PC-9 (cell line): ENCODE results near the gene PRDM10. TPM values are rescaled to one million over a fixed set of nuclear protein-coding genes. Genes with fewer than 3 reads are reported as not detected.

Experiments
- BruUV-seq: library from RNA; stranded (reverse); fragments of 400-500 nt; replicated peaks from 2 replicates; lab custom pipeline; 2021; lab: Mats Ljungman, UMichigan
- CTCF ChIA-PET: fragments of 300-600 bp; sonication (Branson Sonifier 250); formaldehyde crosslinking; loops from one replicate; lab custom pipeline; 2022; ENCODE audit warnings: antibody characterized with exemption; lab: Charles Lee
- POLR2A ChIA-PET: fragments of 300-600 bp; sonication (Branson Sonifier 250); formaldehyde crosslinking; loops from one replicate; lab custom pipeline; 2022; ENCODE audit warnings: antibody characterized with exemption; ENCODE audit not compliant: unreplicated experiment; lab: Charles Lee
- DNase-seq, 2 experiments: peaks; one replicate each; pipeline versions ENCODE4 v3.0.0 to v3.0.0-alpha.2; 2015 to 2022; ENCODE audit warnings: mixed read lengths in 1 of 2
- H2AFZ ChIP-seq: fragments of 200-600 bp; sonication (generic); 2 replicates; pipeline ENCODE4 v1.8.1; 2017; ENCODE audit warnings: antibody characterized with exemption
- H3F3A ChIP-seq: fragments of 200-600 bp; sonication (generic); 2 replicates; pipeline ENCODE4 v1.8.1; 2017; ENCODE audit warnings: antibody characterized with exemption, mild to moderate bottlenecking, low read depth; ENCODE audit not compliant: insufficient read depth
- H3K27ac ChIP-seq: fragments of 200-600 bp; sonication (generic); 2 replicates; pipeline ENCODE4 v1.6.1; 2016; ENCODE audit warnings: mixed run types
- H3K27me3 ChIP-seq: fragments of 200-600 bp; sonication (generic); 2 replicates; pipeline ENCODE4 v1.6.1; 2016; ENCODE audit warnings: low read depth, mixed run types; ENCODE audit not compliant: insufficient read depth
- H3K36me3 ChIP-seq: fragments of 200-600 bp; sonication (generic); 2 replicates; pipeline ENCODE4 v1.6.1; 2016; ENCODE audit warnings: low read depth, mixed run types
- H3K4me1 ChIP-seq: fragments of 200-600 bp; sonication (generic); replicated peaks from 2 replicates; pipeline ENCODE4 v1.6.1; 2016; ENCODE audit warnings: mixed run types; ENCODE audit not compliant: insufficient read depth
- H3K4me2 ChIP-seq: fragments of 200-600 bp; sonication (generic); 2 replicates; pipeline ENCODE4 v1.6.1; 2017; ENCODE audit warnings: mixed run types
- H3K4me3 ChIP-seq: fragments of 200-600 bp; sonication (generic); 2 replicates; pipeline ENCODE4 v1.6.1; 2016; ENCODE audit warnings: mixed run types
- H3K79me2 ChIP-seq: fragments of 200-600 bp; sonication (generic); 2 replicates; pipeline ENCODE4 v1.6.1; 2017; ENCODE audit warnings: low read depth, mixed run types
- H3K9me2 ChIP-seq: fragments of 200-600 bp; sonication (generic); 2 replicates; pipeline ENCODE4 v1.8.1; 2017; ENCODE audit warnings: mild to moderate bottlenecking; ENCODE audit not compliant: insufficient read depth
- H3K9me3 ChIP-seq: fragments of 200-600 bp; sonication (generic); 2 replicates; pipeline ENCODE4 v1.8.1; 2016; ENCODE audit warnings: low read depth; ENCODE audit not compliant: insufficient read depth
- H4K20me1 ChIP-seq: fragments of 200-600 bp; sonication (generic); 2 replicates; pipeline ENCODE4 v1.8.1; 2017; ENCODE audit not compliant: insufficient read depth
- CTCF ChIP-seq: fragments of 200-600 bp; sonication (generic); conservative IDR thresholded peaks from 2 replicates; pipeline ENCODE4 v1.6.1; 2017; ENCODE audit warnings: mixed run types, antibody characterized with exemption, mild to moderate bottlenecking, moderate library complexity
- EZH2 ChIP-seq: fragments of 200-600 bp; sonication (generic); IDR thresholded peaks from 2 replicates; pipeline ENCODE4 v1.8.0; 2017; ENCODE audit warnings: antibody characterized with exemption, low read depth
- intact Hi-C: fragments of 100-400 bp; cut with micrococcal nuclease; formaldehyde crosslinking; loops from one replicate; pipeline ENCODE4 v1.10.0; 2022; ENCODE audit not compliant: unreplicated experiment
- total RNA-seq: library from RNA; stranded (reverse); gene quantifications from 2 replicates; pipeline ENCODE4 v1.2.3, GENCODE V29; 2021

PRDM10 gene
- total RNA-seq, 1 experiment from 2014 or later: 14.6 TPM

GRCh38 chr11:129865701-129866100 is 136.9 kb downstream of the PRDM10 start:
- Histone ChIP-seq H3K36me3 (peaks cover 60% of the 10 kb centered on the region), H3K27me3 (no peaks in the 10 kb centered on the region), H3K4me3 (no peak overlapping the region), H3K9me2 (no peaks in the 10 kb centered on the region), H3K9me3 (no peaks in the 10 kb centered on the region), H3K27ac (peak overlapping the region; percentile 84), H3K4me1 (peaks cover 77% of the 10 kb centered on the region), H3K4me2 (peak overlapping the region; percentile 37; the same call in 1 of the 2 replicates), H4K20me1 (no peaks in the 10 kb centered on the region), H3K79me2 (peaks cover 12% of the 10 kb centered on the region), H3F3A (peaks cover 76% of the 10 kb centered on the region), H2AFZ (no peak overlapping the region)
- DNase-seq: peak in 1 of 2 experiments; percentile 32
- POLR2A ChIA-PET: no interaction called here
- intact Hi-C loops: no loop called here
- CTCF ChIA-PET: no interaction called here
- TF ChIP-seq EZH2 (no peak), CTCF (no peak)
- no TSS peak for BruUV-seq

GRCh38 chr11:129864811-129865210 is 137.8 kb downstream of the PRDM10 start:
- Histone ChIP-seq H3K36me3 (peaks cover 60% of the 10 kb centered on the region), H3F3A (peaks cover 84% of the 10 kb centered on the region), H3K4me1 (peaks cover 86% of the 10 kb centered on the region), H3K4me2 (peak overlapping the region; percentile 37; the same call in 1 of the 2 replicates), H3K9me3 (no peaks in the 10 kb centered on the region), H3K27ac (peak overlapping the region; percentile 84), H2AFZ (no peak overlapping the region), H3K4me3 (no peak overlapping the region), H3K79me2 (peaks cover 21% of the 10 kb centered on the region), H3K27me3 (no peaks in the 10 kb centered on the region), H3K9me2 (no peaks in the 10 kb centered on the region), H4K20me1 (no peaks in the 10 kb centered on the region)
- intact Hi-C loops: loop anchor here (5.0 kb wide), 2 partner anchors 78 to 98 kb away; no protein-coding TSS in a partner anchor
- CTCF ChIA-PET: no interaction called here
- DNase-seq: peak; percentile 55 to 95
- BruUV-seq: no TSS peak
- POLR2A ChIA-PET: interaction anchor here (0.6 kb wide), 1 partner anchor 78 kb away, joined by 3 read pairs; no protein-coding TSS in a partner anchor
- TF ChIP-seq EZH2 (no peak), CTCF (no peak)

- Histone ChIP-seq H3K27me3 (no peaks in the 10 kb centered on the region), H2AFZ (no peak overlapping the region), H3K4me2 (peak overlapping the region; percentile 71), H3K36me3 (peaks cover 45% of the 10 kb centered on the region), H3K9me3 (no peaks in the 10 kb centered on the region), H3K4me3 (peak overlapping the region; percentile 41; the same call in 1 of the 2 replicates), H3K27ac (peak overlapping the region; percentile 84), H3K4me1 (peaks cover 82% of the 10 kb centered on the region), H4K20me1 (no peaks in the 10 kb centered on the region), H3F3A (peaks cover 64% of the 10 kb centered on the region), H3K9me2 (no peaks in the 10 kb centered on the region), H3K79me2 (peaks cover 23% of the 10 kb centered on the region)
- ChIA-PET POLR2A (interaction anchor here (0.6 to 0.7 kb wide), 3 partner anchors 34 to 1147 kb away, joined by 3 to 7 read pairs (median 4); no protein-coding TSS in a partner anchor), CTCF (interaction anchor here (0.6 to 0.9 kb wide), 5 partner anchors 15 to 262 kb away, joined by 3 to 9 read pairs (median 4); no protein-coding TSS in a partner anchor)
- peak; percentile 92 to 100 for DNase-seq
- TF ChIP-seq EZH2 (no peak), CTCF (no peak)
- no TSS peak for BruUV-seq
- intact Hi-C loops: loop anchor here (1.0 to 5.0 kb wide), 4 partner anchors 16 to 285 kb away; no protein-coding TSS in a partner anchor
Observed at GRCh38 chr11:129861702-129862522, 140.7 kb downstream of the PRDM10 start.
